EH (cell line): Measurements from ENCODE around the gene COQ2.
"Not testable (repeated sequence)": the region's sequence is repeated elsewhere in the genome, so short reads cannot be mapped to it uniquely, and the experiment has no call there.

ENCODE experiments used
- DNase-seq: peaks from one replicate; pipeline ENCODE4 v3.0.0-alpha.2; 2015; ENCODE audit warnings: low read depth

Gene COQ2

GRCh38 chr4:83283181-83283580 lies 1.4 kb downstream of the COQ2 start:
- DNase-seq: no peak

- DNase-seq: peak; percentile 70
Observed at GRCh38 chr4:83282049-83282535, 2.5 kb downstream of the COQ2 start.

- DNase-seq: no peak
Observed at GRCh38 chr4:83281307-83281706, 3.3 kb downstream of the COQ2 start.

GRCh38 chr4:83276299-83277040 lies 8.1 kb downstream of the COQ2 start:
- peak; percentile 71 for DNase-seq

- not testable (repeated sequence) for DNase-seq
Observed at GRCh38 chr4:83273926-83274325, 10.7 kb downstream of the COQ2 start.

- no peak for DNase-seq
Observed at GRCh38 chr4:83272900-83273299, 11.7 kb downstream of the COQ2 start.

- peak; percentile 58 for DNase-seq
Observed at GRCh38 chr4:83269256-83269655, 15.3 kb downstream of the COQ2 start.

- no peak for DNase-seq
Observed at GRCh38 chr4:83268491-83268890, 16.1 kb downstream of the COQ2 start.

GRCh38 chr4:83267830-83268475 lies 16.6 kb downstream of the COQ2 start:
- no peak for DNase-seq

GRCh38 chr4:83267121-83267829 lies 17.3 kb downstream of the COQ2 start:
- DNase-seq: peak; percentile 69

GRCh38 chr4:83266689-83267088 lies 17.9 kb downstream of the COQ2 start:
- DNase-seq: peak; percentile 27

GRCh38 chr4:83263106-83263505 lies 21.5 kb downstream of the COQ2 start:
- DNase-seq: no peak

- no peak for DNase-seq
Observed at GRCh38 chr4:83262682-83263081, 21.9 kb downstream of the COQ2 start.

GRCh38 chr4:83261307-83261706 lies 23.3 kb downstream of the COQ2 start:
- DNase-seq: no peak

- DNase-seq: peak; percentile 45
Observed at GRCh38 chr4:83259586-83259985, 25.0 kb downstream of the COQ2 start.

GRCh38 chr4:83258461-83258860 lies 26.1 kb downstream of the COQ2 start:
- DNase-seq: peak; percentile 27

GRCh38 chr4:83257811-83258210 lies 26.8 kb downstream of the COQ2 start:
- no peak for DNase-seq

- DNase-seq: peak; percentile 96
Observed at GRCh38 chr4:83255584-83255983, 29.0 kb downstream of the COQ2 start.

- peak; percentile 83 for DNase-seq
Observed at GRCh38 chr4:83252782-83253405, 31.7 kb downstream of the COQ2 start.

- DNase-seq: peak; percentile 79
Observed at GRCh38 chr4:83251447-83251830, 33.2 kb downstream of the COQ2 start.

- DNase-seq: peak; percentile 66
Observed at GRCh38 chr4:83250687-83251446, 33.7 kb downstream of the COQ2 start.

- DNase-seq: peak; percentile 29
Observed at GRCh38 chr4:83248486-83248885, 36.1 kb downstream of the COQ2 start.
